Hematopoietic multipotent progenitor cell treated with erythropoietin and hydrocortisone succinate and interleukin-3 and kit ligand, for 8 days (in vitro differentiated cells): ENCODE results near the gene LAMA2.

ENCODE experiments used
- DNase-seq: peaks from one replicate; pipeline ENCODE4 v3.0.0-alpha.2; 2015

Gene LAMA2

GRCh38 chr6:128918886-128919285, 35.9 kb downstream of the LAMA2 start:
- no peak for DNase-seq

- no peak for DNase-seq
These were observed 36.7 kb downstream of the LAMA2 start for GRCh38 chr6:128919412-128920180.

- DNase-seq, result no peak
These were observed 42.8 kb downstream of the LAMA2 start for GRCh38 chr6:128925765-128926164.

GRCh38 chr6:128929869-128930268, 46.9 kb downstream of the LAMA2 start:
- DNase-seq, result no peak

- no peak for DNase-seq
These were observed 47.4 kb downstream of the LAMA2 start for GRCh38 chr6:128930321-128930720.

GRCh38 chr6:128932061-128932460, 49.1 kb downstream of the LAMA2 start:
- no peak for DNase-seq

GRCh38 chr6:128950864-128951263, 67.9 kb downstream of the LAMA2 start:
- DNase-seq, result no peak

- DNase-seq, result no peak
These were observed 70.0 kb downstream of the LAMA2 start for GRCh38 chr6:128952902-128953301.

GRCh38 chr6:128954308-128955043, 71.5 kb downstream of the LAMA2 start:
- DNase-seq, result no peak

- DNase-seq, result no peak
These were observed 80.6 kb downstream of the LAMA2 start for GRCh38 chr6:128963561-128963960.

GRCh38 chr6:128964233-128964755, 81.4 kb downstream of the LAMA2 start:
- DNase-seq, result no peak

GRCh38 chr6:128964771-128965170, 81.8 kb downstream of the LAMA2 start:
- no peak for DNase-seq

GRCh38 chr6:128966934-128967333, 84.0 kb downstream of the LAMA2 start:
- DNase-seq, result no peak

- no peak for DNase-seq
These were observed 96.1 kb downstream of the LAMA2 start for GRCh38 chr6:128979071-128979470.

GRCh38 chr6:128981716-128982115, 98.8 kb downstream of the LAMA2 start:
- DNase-seq, result no peak

GRCh38 chr6:128990360-128990759, 107.4 kb downstream of the LAMA2 start:
- no peak for DNase-seq

GRCh38 chr6:128990915-128991314, 108.0 kb downstream of the LAMA2 start:
- no peak for DNase-seq

- DNase-seq, result no peak
These were observed 110.2 kb downstream of the LAMA2 start for GRCh38 chr6:128993166-128993565.

GRCh38 chr6:128997880-128998279, 114.9 kb downstream of the LAMA2 start:
- no peak for DNase-seq

- no peak for DNase-seq
These were observed 124.0 kb downstream of the LAMA2 start for GRCh38 chr6:129006724-129007514.

- no peak for DNase-seq
These were observed 124.9 kb downstream of the LAMA2 start for GRCh38 chr6:129007701-129008373.

GRCh38 chr6:129008591-129008990, 125.7 kb downstream of the LAMA2 start:
- no peak for DNase-seq

- DNase-seq, result no peak
These were observed 126.9 kb downstream of the LAMA2 start for GRCh38 chr6:129009851-129010250.
